GM12878 (cell line): Measurements from ENCODE around the gene C1QTNF5. TPM values are rescaled to one million over a fixed set of nuclear protein-coding genes. Genes with fewer than 3 reads are reported as not detected.

Experiments
- ATAC-seq: fragments of 200-7000 bp; cut with Tn5 transposase; 3 replicates; pipeline ENCODE4 v1.9.1; 2020; ENCODE audit warnings: mild to moderate bottlenecking, moderate library complexity
- BruUV-seq: library from RNA; stranded (reverse); fragments of 400-500 nt; replicated peaks from 2 replicates; lab custom pipeline; 2021; lab: Mats Ljungman, UMichigan
- CTCF ChIA-PET: fragments of 300-600 bp; sonication (Branson Sonifier 250); formaldehyde crosslinking; extraction: SDS; loops from one replicate; lab custom pipeline; 2021; ENCODE audit warnings: inconsistent platforms; lab: Yijun Ruan, JAX
- POLR2A ChIA-PET: fragments of 350-600 bp; formaldehyde crosslinking; extraction: SDS; loops from one replicate; lab custom pipeline; 2021; ENCODE audit warnings: inconsistent platforms; lab: Charles Lee
- RAD21 ChIA-PET: fragments of 300-600 bp; sonication (Branson Sonifier 250); formaldehyde crosslinking; loops from one replicate; lab custom pipeline; 2023; ENCODE audit warnings: antibody characterized with exemption; ENCODE audit not compliant: unreplicated experiment; lab: Charles Lee
- SMC1A ChIA-PET: fragments of 300-600 bp; sonication (Branson Sonifier 250); formaldehyde crosslinking; loops from one replicate; lab custom pipeline; 2023; ENCODE audit not compliant: unreplicated experiment, uncharacterized antibody; lab: Charles Lee
- DNase-seq: peaks from one replicate; pipeline ENCODE4 v3.0.0-alpha.2; 2011; ENCODE audit warnings: low read depth, low spot score
- FAIRE-seq: peaks from 3 replicates; lab custom pipeline; 2011; peaks lifted over from hg19 to GRCh38; lab: Jason Lieb, UNC
- H2AFZ ChIP-seq: 2 replicates; pipeline ENCODE4 v1.6.0; 2011; ENCODE audit warnings: low read depth, low read length, control low read depth; ENCODE audit not compliant: control insufficient read depth
- H3K27ac ChIP-seq: 2 replicates; pipeline ENCODE4 v1.5.1; 2011; ENCODE audit warnings: control low read depth; ENCODE audit not compliant: control insufficient read depth, insufficient read depth
- H3K27me3 ChIP-seq, 2 experiments: replicated peaks in 1 of 2; 2 replicates each; pipeline versions ENCODE4 v1.6.0 to v1.6.1; 2011; ENCODE audit warnings: low read length in 1 of 2; ENCODE audit not compliant: control insufficient read depth in 2 of 2, insufficient read depth in 2 of 2
- H3K36me3 ChIP-seq, 2 experiments: 2 replicates each; pipeline ENCODE4 v1.5.1; 2011; ENCODE audit warnings: low read length in 1 of 2; ENCODE audit not compliant: control insufficient read depth in 2 of 2, insufficient read depth in 2 of 2
- H3K4me1 ChIP-seq: 2 replicates; pipeline ENCODE4 v1.6.1; 2011; ENCODE audit warnings: mild to moderate bottlenecking, low read length, moderate library complexity, mixed read lengths; ENCODE audit not compliant: control insufficient read depth, insufficient read depth
- H3K4me2 ChIP-seq: 2 replicates; pipeline ENCODE4 v1.6.0; 2011; ENCODE audit warnings: control low read depth; ENCODE audit not compliant: control insufficient read depth, insufficient read depth
- H3K4me3 ChIP-seq: fragments of 200-600 bp; sonication (generic); 2 replicates; pipeline ENCODE4 v1.5.1; 2016
- H3K79me2 ChIP-seq: 2 replicates; pipeline ENCODE4 v1.6.0; 2011; ENCODE audit warnings: low read length; ENCODE audit not compliant: control insufficient read depth, insufficient read depth
- H3K9ac ChIP-seq: 2 replicates; pipeline ENCODE4 v1.8.0; 2011; ENCODE audit warnings: low read length, control low read depth, mixed read lengths; ENCODE audit not compliant: control insufficient read depth, insufficient read depth
- H3K9me3 ChIP-seq: replicated peaks from 3 replicates; pipeline ENCODE4 v1.5.1; 2011; ENCODE audit warnings: mild to moderate bottlenecking, low read length; ENCODE audit not compliant: control insufficient read depth, insufficient read depth
- H4K20me1 ChIP-seq: 2 replicates; pipeline ENCODE4 v1.6.0; 2011; ENCODE audit not compliant: control insufficient read depth, insufficient read depth
- BACH1 ChIP-seq: fragments of 450-650 bp; IDR thresholded peaks from 2 replicates; pipeline ENCODE4 v1.6.1; 2017; ENCODE audit warnings: mild to moderate bottlenecking, borderline replicate concordance
- CBX5 ChIP-seq: sonication (generic); IDR thresholded peaks from 2 replicates; pipeline ENCODE4 v1.6.1; 2016; ENCODE audit warnings: low read depth, moderate library complexity, mild to moderate bottlenecking, inconsistent platforms
- IKZF2 ChIP-seq, 2 experiments: fragments of 450-650 bp; IDR thresholded peaks; 2 replicates each; pipeline ENCODE4 v1.6.1; 2017; ENCODE audit warnings: mild to moderate bottlenecking in 2 of 2, moderate library complexity in 2 of 2
- IRF3 ChIP-seq: fragments of 450-650 bp; IDR thresholded peaks from 2 replicates; pipeline ENCODE4 v1.6.1; 2014; ENCODE audit warnings: mild to moderate bottlenecking
- SP1 ChIP-seq: IDR thresholded peaks from one replicate; pipeline ENCODE4 v1.6.1; 2011; ENCODE audit warnings: low read depth, low read length
- STAT3 ChIP-seq: IDR thresholded peaks from 2 replicates; pipeline ENCODE4 v1.6.1; 2011; ENCODE audit warnings: low read depth, low read length, improper control_type of control experiment
- WRNIP1 ChIP-seq: IDR thresholded peaks from 2 replicates; pipeline ENCODE4 v1.6.1; 2011; ENCODE audit warnings: low read depth, low read length, improper control_type of control experiment, borderline replicate concordance
- WGBS: methylation state at CpG from one replicate; pipeline ENCODE4 v1.1.6; 2016; ENCODE audit warnings: low lambda C conversion rate; ENCODE audit not compliant: insufficient replicate concordance, insufficient coverage; ENCODE audit errors: missing lambda C conversion rate; 5-methylcytosine and 5-hydroxymethylcytosine counted together
- in situ Hi-C: fragments of 300-500 bp; cut with MboI; formaldehyde crosslinking; loops from 9 replicates; pipeline ENCODE4 v1.14.3; 2018; ENCODE audit warnings: mixed read lengths
- intact Hi-C: fragments of 100-400 bp; cut with micrococcal nuclease; formaldehyde crosslinking; loops from one replicate; pipeline ENCODE4 v1.14.2; 2022; ENCODE audit not compliant: unreplicated experiment
- polyA plus RNA-seq, 11 experiments: library from polyadenylated mRNA; depleted of rRNA in 4 of 11; unstranded in 6 of 11; stranded (reverse) in 5 of 11; fragments of >200 nt; fragmentation: Nextera tagmentation in 4 of 11; fragmentation: Illumina TruSeq in 1 of 11; extraction: Ambion mirVana in 4 of 11; extraction: Trizol in 1 of 11; gene quantifications; 1 replicate in 1 of 11; 2 replicates in 10 of 11; pipeline versions ENCODE4 v1.2.1 to v1.2.3, GENCODE V29; 2011 to 2016; ENCODE audit warnings: inconsistent platforms in 2 of 11, missing spikeins in 2 of 11, low read depth in 1 of 11
- total RNA-seq, 4 experiments: library from RNA; depleted of rRNA in 3 of 4; stranded (reverse); fragments of >200 nt in 3 of 4; fragmentation: Illumina TruSeq in 1 of 4; extraction: Trizol in 1 of 4; gene quantifications; 2 replicates each; pipeline versions ENCODE4 v1.2.1 to v1.2.3, GENCODE V29; 2013 to 2021

C1QTNF5 gene
- total and polyA plus RNA-seq, 10 of the 15 experiments (the other 5 are each of a cell fraction or from before 2014, with no cell fraction given) = not detected

GRCh38 chr11:119371067-119371601 is 30.5 kb upstream of the C1QTNF5 start:
- ChIA-PET RAD21 (interaction anchor here (1.3 to 1.7 kb wide), 4 partner anchors 10 to 33 kb away, joined by 4 to 8 read pairs (median 6); no protein-coding TSS in a partner anchor), SMC1A (interaction anchor here (0.7 to 5.5 kb wide), 5 partner anchors 10 to 33 kb away, joined by 3 to 31 read pairs (median 3); no protein-coding TSS in a partner anchor), CTCF (interaction anchor here (0.5 to 17.9 kb wide), 6 partner anchors 11 to 228 kb away, joined by 3 to 183 read pairs (median 8); partner anchors contain the start of gene USP2), POLR2A (interaction anchor here (1.0 to 1.6 kb wide), 2 partner anchors 9 to 15 kb away, joined by 3 to 6 read pairs; no protein-coding TSS in a partner anchor)
- BruUV-seq = no TSS peak
- no peak for TF ChIP-seq STAT3
- no peak for TF ChIP-seq WRNIP1
- TF ChIP-seq IKZF2 (IDR thresholded peaks at IDR 0.05) = no peak
- no peak for TF ChIP-seq IRF3
- TF ChIP-seq BACH1 = no peak
- no peak for TF ChIP-seq SP1
- no peak for TF ChIP-seq CBX5
- Histone ChIP-seq H4K20me1 (no peaks in the 10 kb centered on the region), H3K4me2 (no peak overlapping the region), H3K4me3 (no peak overlapping the region), H3K9me3 (no peaks in the 10 kb centered on the region), H3K9ac (no peak overlapping the region), H2AFZ (no peak overlapping the region), H3K79me2 (no peaks in the 10 kb centered on the region), H3K27me3 (0 out of 4 replicates have a peak, but pooled peaks cover 0 to 1% of the 10 kb centered on the region in 2 experiments), H3K27ac (no peak overlapping the region), H3K36me3 (no peaks in the 10 kb centered on the region), H3K4me1 (no peaks in the 10 kb centered on the region)
- DNase-seq (no peak), FAIRE-seq (no peak), ATAC-seq (no peak)
- in situ Hi-C loops = no loop called here
- intact Hi-C loops = no loop called here
- WGBS = 44% methylated on average over 8 of the region's 8 CpGs
